Activated CD4-positive, alpha-beta T cell treated with anti-CD3 and anti-CD28 coated beads, Interleukin-2, amount 50 U/mL, for 16 hours (primary cell): ENCODE results near the gene MSI2.
"Not testable (repeated sequence)": the region's sequence is repeated elsewhere in the genome, so short reads cannot be mapped to it uniquely, and the experiment has no call there.

ENCODE experiments used
- DNase-seq: peaks from one replicate; pipeline ENCODE4 v3.0.0-alpha.2; 2020

Gene MSI2

GRCh38 chr17:57294101-57294500 is 37.8 kb downstream of the MSI2 start:
- DNase-seq = no peak

GRCh38 chr17:57294629-57295501 is 38.5 kb downstream of the MSI2 start:
- no peak for DNase-seq

GRCh38 chr17:57295526-57296023 is 39.3 kb downstream of the MSI2 start:
- DNase-seq = no peak

GRCh38 chr17:57296231-57296630 is 39.9 kb downstream of the MSI2 start:
- no peak for DNase-seq

- DNase-seq = no peak
These were observed 42.9 kb downstream of the MSI2 start for GRCh38 chr17:57299176-57299575.

GRCh38 chr17:57300592-57300991 is 44.3 kb downstream of the MSI2 start:
- not testable (repeated sequence) for DNase-seq

GRCh38 chr17:57302690-57303465 is 46.6 kb downstream of the MSI2 start:
- DNase-seq = no peak

- no peak for DNase-seq
These were observed 48.9 kb downstream of the MSI2 start for GRCh38 chr17:57305144-57305728.

- no peak for DNase-seq
These were observed 49.7 kb downstream of the MSI2 start for GRCh38 chr17:57305908-57306504.

- DNase-seq = no peak
These were observed 52.3 kb downstream of the MSI2 start for GRCh38 chr17:57308543-57309186.

GRCh38 chr17:57309479-57309878 is 53.2 kb downstream of the MSI2 start:
- no peak for DNase-seq

- no peak for DNase-seq
These were observed 55.2 kb downstream of the MSI2 start for GRCh38 chr17:57311281-57312216.

- DNase-seq = no peak
These were observed 55.9 kb downstream of the MSI2 start for GRCh38 chr17:57312242-57312641.

- DNase-seq = no peak
These were observed 56.9 kb downstream of the MSI2 start for GRCh38 chr17:57313097-57313835.

- no peak for DNase-seq
These were observed 59.0 kb downstream of the MSI2 start for GRCh38 chr17:57315061-57316015.

- no peak for DNase-seq
These were observed 60.0 kb downstream of the MSI2 start for GRCh38 chr17:57316361-57316760.

GRCh38 chr17:57317079-57317478 is 60.8 kb downstream of the MSI2 start:
- no peak for DNase-seq

GRCh38 chr17:57318913-57319312 is 62.6 kb downstream of the MSI2 start:
- DNase-seq = no peak

- DNase-seq = no peak
These were observed 63.5 kb downstream of the MSI2 start for GRCh38 chr17:57319806-57320205.
